Prostate gland (tissue), 2 donors: ENCODE measurements around the gene FARS2. TPM values are rescaled to one million over a fixed set of nuclear protein-coding genes. Genes with fewer than 3 reads are reported as not detected.

Experiments
- DNase-seq: peaks from one replicate; pipeline ENCODE4 v3.0.0-alpha.2; 2019; ENCODE audit warnings: low spot score
- H3K27ac ChIP-seq, 2 donors: fragments of 200-600 bp; sonication (generic); 2 replicates each; pipeline ENCODE4 v1.5.1; 2017 to 2019
- H3K27me3 ChIP-seq: fragments of 200-600 bp; sonication (generic); replicated peaks from 2 replicates; pipeline ENCODE4 v1.5.1; 2019; ENCODE audit not compliant: insufficient read depth
- H3K36me3 ChIP-seq, 2 donors: fragments of 200-600 bp; sonication (generic); 1 replicate in 1 of 2; 2 replicates in 1 of 2; pipeline versions ENCODE4 v1.5.1 to v1.8.1; 2017 to 2019
- H3K4me1 ChIP-seq: fragments of 200-600 bp; sonication (generic); replicated peaks from 2 replicates; pipeline ENCODE4 v1.5.1; 2019
- H3K4me3 ChIP-seq, 2 donors: fragments of 200-600 bp; sonication (generic); 2 replicates each; pipeline ENCODE4 v1.5.1; 2017 to 2019
- H3K9me3 ChIP-seq: fragments of 200-600 bp; sonication (generic); 2 replicates; pipeline ENCODE4 v1.5.1; 2017
- POLR2A ChIP-seq: fragments of 450-650 bp; IDR thresholded peaks from one replicate; pipeline ENCODE4 v1.6.1; 2016; ENCODE audit warnings: antibody characterized with exemption, mild to moderate bottlenecking
- POLR2AphosphoS5 ChIP-seq: sonication (generic); formaldehyde crosslinking; IDR thresholded peaks from one replicate; pipeline ENCODE4 v1.6.1; 2017; ENCODE audit warnings: antibody characterized with exemption
- WGBS: methylation state at CpG from one replicate; pipeline ENCODE4 v1.1.5; 2018; 5-methylcytosine and 5-hydroxymethylcytosine counted together
- intact Hi-C: fragments of 100-400 bp; cut with DNase I; formaldehyde crosslinking; loops from one replicate; pipeline ENCODE4 v1.14.2; 2022
- total RNA-seq, 2 donors: library from RNA; depleted of rRNA; stranded (reverse); fragments of >200 nt; gene quantifications; one replicate each; pipeline ENCODE4 v1.1.0, GENCODE V29; 2016
- TF ChIP-seq, protein P1 (sequence below), 4 experiments: fragments of 200-600 bp in 2 of 4; fragments of 450-650 bp in 2 of 4; sonication (generic) in 2 of 4; IDR thresholded peaks; 1 replicate in 3 of 4; 2 replicates in 1 of 4; pipeline ENCODE4 v1.5.1; 2016 to 2019; ENCODE audit warnings: antibody characterized with exemption in 4 of 4, mild to moderate bottlenecking in 2 of 4, moderate library complexity in 2 of 4

The FARS2 gene
- total RNA-seq, 2 donors from 2014 or later: 11.6 to 19.5 TPM

- H3K9me3 ChIP-seq: no peaks in the 10 kb centered on the region
- H3K27ac ChIP-seq: no peak overlapping the region
- no peak overlapping the region for H3K4me3 ChIP-seq
- H3K4me1 ChIP-seq: no peaks in the 10 kb centered on the region
- DNase-seq: no peak
- TF ChIP-seq POLR2A (no peak), POLR2AphosphoS5 (no peak)
- TF ChIP-seq, protein P1, sequence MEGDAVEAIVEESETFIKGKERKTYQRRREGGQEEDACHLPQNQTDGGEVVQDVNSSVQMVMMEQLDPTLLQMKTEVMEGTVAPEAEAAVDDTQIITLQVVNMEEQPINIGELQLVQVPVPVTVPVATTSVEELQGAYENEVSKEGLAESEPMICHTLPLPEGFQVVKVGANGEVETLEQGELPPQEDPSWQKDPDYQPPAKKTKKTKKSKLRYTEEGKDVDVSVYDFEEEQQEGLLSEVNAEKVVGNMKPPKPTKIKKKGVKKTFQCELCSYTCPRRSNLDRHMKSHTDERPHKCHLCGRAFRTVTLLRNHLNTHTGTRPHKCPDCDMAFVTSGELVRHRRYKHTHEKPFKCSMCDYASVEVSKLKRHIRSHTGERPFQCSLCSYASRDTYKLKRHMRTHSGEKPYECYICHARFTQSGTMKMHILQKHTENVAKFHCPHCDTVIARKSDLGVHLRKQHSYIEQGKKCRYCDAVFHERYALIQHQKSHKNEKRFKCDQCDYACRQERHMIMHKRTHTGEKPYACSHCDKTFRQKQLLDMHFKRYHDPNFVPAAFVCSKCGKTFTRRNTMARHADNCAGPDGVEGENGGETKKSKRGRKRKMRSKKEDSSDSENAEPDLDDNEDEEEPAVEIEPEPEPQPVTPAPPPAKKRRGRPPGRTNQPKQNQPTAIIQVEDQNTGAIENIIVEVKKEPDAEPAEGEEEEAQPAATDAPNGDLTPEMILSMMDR (IDR thresholded peaks at IDR 0.05): no peak
- 86% methylated on average over 24 of the region's 24 CpGs for WGBS
- no peaks in the 10 kb centered on the region for H3K36me3 ChIP-seq
- intact Hi-C loops: no loop called here
- no peaks in the 10 kb centered on the region for H3K27me3 ChIP-seq
These were observed 249.2 kb downstream of the FARS2 start for GRCh38 chr6:5510331-5511133.

GRCh38 chr6:5511954-5512353 is 250.6 kb downstream of the FARS2 start:
- TF ChIP-seq, protein P1 (IDR thresholded peaks at IDR 0.05): no peak
- TF ChIP-seq POLR2A (no peak), POLR2AphosphoS5 (no peak)
- WGBS: 79% methylated on average over 3 of the region's 3 CpGs

GRCh38 chr6:5512422-5512821 is 251.1 kb downstream of the FARS2 start:
- Histone ChIP-seq H3K36me3 (no peaks in the 10 kb centered on the region), H3K4me3 (no peak overlapping the region), H3K4me1 (no peaks in the 10 kb centered on the region), H3K9me3 (no peaks in the 10 kb centered on the region), H3K27ac (no peak overlapping the region), H3K27me3 (no peaks in the 10 kb centered on the region)
- WGBS: 68% methylated on average over 2 of the region's 2 CpGs
- TF ChIP-seq POLR2AphosphoS5 (no peak), POLR2A (no peak)
- TF ChIP-seq, protein P1 (IDR thresholded peaks at IDR 0.05): no peak
- intact Hi-C loops: no loop called here
- no peak for DNase-seq

More at GRCh38 chr6:5511954-5512353, 250.6 kb downstream of the FARS2 start:
- Histone ChIP-seq H3K27me3 (no peaks in the 10 kb centered on the region), H3K27ac (no peak overlapping the region), H3K4me1 (no peaks in the 10 kb centered on the region), H3K9me3 (no peaks in the 10 kb centered on the region), H3K4me3 (no peak overlapping the region), H3K36me3 (no peaks in the 10 kb centered on the region)
- intact Hi-C loops: no loop called here
- no peak for DNase-seq

GRCh38 chr6:5513408-5513807 is 252.1 kb downstream of the FARS2 start:
- Histone ChIP-seq H3K4me3 (no peak overlapping the region), H3K27ac (no peak overlapping the region), H3K4me1 (no peaks in the 10 kb centered on the region), H3K36me3 (no peaks in the 10 kb centered on the region), H3K9me3 (no peaks in the 10 kb centered on the region), H3K27me3 (no peaks in the 10 kb centered on the region)
- DNase-seq: no peak
- 83% methylated on average over 6 of the region's 6 CpGs for WGBS
- intact Hi-C loops: no loop called here
- TF ChIP-seq, protein P1 (IDR thresholded peaks at IDR 0.05): no peak
- TF ChIP-seq POLR2AphosphoS5 (no peak), POLR2A (no peak)

DNA sequence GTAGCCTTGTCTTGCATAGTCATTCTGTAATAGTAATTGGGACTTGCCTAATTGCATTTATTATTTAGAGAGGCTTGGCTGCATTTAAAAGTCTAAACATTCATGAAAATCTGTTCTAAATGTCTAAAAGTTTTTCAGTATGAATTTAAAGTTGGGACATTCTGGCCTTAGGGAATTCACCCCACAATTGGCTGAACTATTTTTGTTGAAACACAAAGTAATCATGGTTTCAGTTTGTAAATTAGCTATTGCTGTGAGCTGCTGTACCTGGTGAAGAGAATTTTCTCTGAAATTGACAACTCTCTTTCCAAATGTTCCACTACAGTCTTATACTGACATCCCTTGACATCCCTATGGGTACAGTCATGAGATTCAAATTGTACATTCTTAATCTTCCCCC is 253.0 kb downstream of the FARS2 start:
- H3K27ac ChIP-seq: no peak overlapping the region
- intact Hi-C loops: no loop called here
- H3K9me3 ChIP-seq: no peaks in the 10 kb centered on the region
- H3K36me3 ChIP-seq: no peaks in the 10 kb centered on the region
- DNase-seq: no peak
- no peak overlapping the region for H3K4me3 ChIP-seq
- H3K27me3 ChIP-seq: no peaks in the 10 kb centered on the region
- H3K4me1 ChIP-seq: no peaks in the 10 kb centered on the region
- TF ChIP-seq POLR2AphosphoS5 (no peak), POLR2A (no peak)
- TF ChIP-seq, protein P1 (IDR thresholded peaks at IDR 0.05): no peak
